Body of pancreas (tissue), 4 donors: ENCODE data around the gene PCK2. TPM values are rescaled to one million over a fixed set of nuclear protein-coding genes. Genes with fewer than 3 reads are reported as not detected.

Experiments
- ATAC-seq: fragments of 150-250 bp; one replicate; pipeline ENCODE4 v1.9.1; 2016
- DNase-seq, 4 donors: peaks; one replicate each; pipeline ENCODE4 v3.0.0-alpha.2; 2019
- H3K27ac ChIP-seq, 4 donors: fragments of 200-600 bp; sonication (generic); 1 replicate in 3 of 4; 2 replicates in 1 of 4; pipeline versions ENCODE4 v1.5.1 to v1.6.1; 2016 to 2019; ENCODE audit warnings: mild to moderate bottlenecking in 1 of 4, mixed read lengths in 1 of 4, moderate library complexity in 1 of 4
- H3K27me3 ChIP-seq, 2 donors: fragments of 200-600 bp; sonication (generic); one replicate each; pipeline ENCODE4 v1.6.0; 2016; ENCODE audit warnings: mild to moderate bottlenecking in 1 of 2
- H3K36me3 ChIP-seq, 2 donors: fragments of 200-600 bp; sonication (generic); replicated peaks in 1 of 2; 2 replicates each; pipeline ENCODE4 v1.5.1; 2016; ENCODE audit warnings: low read depth in 2 of 2; ENCODE audit not compliant: insufficient read depth in 1 of 2
- H3K4me1 ChIP-seq: fragments of 200-600 bp; sonication (generic); one replicate; pipeline ENCODE4 v1.6.0; 2016
- H3K4me3 ChIP-seq, 2 donors: fragments of 200-600 bp; sonication (generic); 1 replicate in 1 of 2; 2 replicates in 1 of 2; pipeline ENCODE4 v1.5.1; 2016 to 2019
- H3K9me3 ChIP-seq, 3 donors: fragments of 200-600 bp; sonication (generic); 1 replicate in 2 of 3; 2 replicates in 1 of 3; pipeline ENCODE4 v1.5.1; 2016
- CTCF ChIP-seq, 7 experiments: fragments of 450-650 bp in 4 of 7; fragments of 200-600 bp in 3 of 7; sonication (generic) in 3 of 7; IDR thresholded peaks; one replicate each; pipeline ENCODE4 v1.5.1; 2016 to 2019; ENCODE audit warnings: antibody characterized with exemption in 7 of 7
- POLR2A ChIP-seq, 3 donors: fragments of 450-650 bp; IDR thresholded peaks; one replicate each; pipeline ENCODE4 v1.6.1; 2016; ENCODE audit warnings: antibody characterized with exemption in 3 of 3, mild to moderate bottlenecking in 2 of 3
- WGBS, 2 donors: methylation state at CpG; one replicate each; pipeline ENCODE4 v1.1.5; 2017; 5-methylcytosine and 5-hydroxymethylcytosine counted together
- intact Hi-C: fragments of 100-400 bp; cut with DNase I; formaldehyde crosslinking; loops from one replicate; pipeline ENCODE4 v1.15.1; 2023
- total RNA-seq, 2 donors: library from RNA; depleted of rRNA; stranded (reverse); fragments of >200 nt; gene quantifications; one replicate each; pipeline ENCODE4 v1.1.0, GENCODE V29; 2016

PCK2 gene
- total RNA-seq, 2 donors from 2014 or later: 20.4 to 29.8 TPM

- WGBS, 2 donors: 61 to 71% methylated on average over 11 to 12 of the region's 12 CpGs
- Histone ChIP-seq H3K4me1 (peaks cover 26% of the 10 kb centered on the region), H3K4me3 (no peak overlapping the region), H3K27ac (no peak overlapping the region), H3K36me3 (no peaks in the 10 kb centered on the region), H3K27me3 (no peaks in the 10 kb centered on the region), H3K9me3 (no peaks in the 10 kb centered on the region)
- no peak for ATAC-seq
- intact Hi-C loops: no loop called here
- TF ChIP-seq CTCF (IDR thresholded peaks at IDR 0.05): no peak
- no peak for TF ChIP-seq POLR2A (IDR thresholded peaks at IDR 0.05)
- DNase-seq: no peak
Measured at GRCh38 chr14:24071836-24072430, 22.2 kb upstream of the PCK2 start.

GRCh38 chr14:24072436-24072835 lies 21.7 kb upstream of the PCK2 start:
- Histone ChIP-seq H3K9me3 (no peaks in the 10 kb centered on the region), H3K27me3 (no peaks in the 10 kb centered on the region), H3K4me3 (no peak overlapping the region), H3K4me1 (peaks cover 26% of the 10 kb centered on the region), H3K36me3 (no peaks in the 10 kb centered on the region), H3K27ac (no peak overlapping the region)
- DNase-seq (peak; percentile 46 to 66 (median 56)), ATAC-seq (peak; percentile 33)
- 30 to 50% methylated on average over 1 to 7 of the region's 7 CpGs for WGBS, 2 donors
- TF ChIP-seq POLR2A (IDR thresholded peaks at IDR 0.05) (no peak), CTCF (IDR thresholded peaks at IDR 0.05) (no peak)
- intact Hi-C loops: no loop called here

- H3K9me3 ChIP-seq: no peaks in the 10 kb centered on the region
- intact Hi-C loops: no loop called here
Measured at GRCh38 chr14:24072881-24073877, 20.9 kb upstream of the PCK2 start.

GRCh38 chr14:24074625-24075484 lies 19.3 kb upstream of the PCK2 start:
- intact Hi-C loops: no loop called here
- Histone ChIP-seq H3K27ac (peak overlapping the region in 2 of 4 donors; percentile 16 to 62), H3K27me3 (no peaks in the 10 kb centered on the region), H3K9me3 (no peaks in the 10 kb centered on the region), H3K4me1 (peaks cover 26% of the 10 kb centered on the region), H3K4me3 (no peak overlapping the region), H3K36me3 (no peaks in the 10 kb centered on the region)
- ATAC-seq (peak; percentile 53), DNase-seq (peak in 3 of 4 donors; percentile 37 to 69 (median 50))
- TF ChIP-seq CTCF (IDR thresholded peaks at IDR 0.05): no peak
- TF ChIP-seq POLR2A (IDR thresholded peaks at IDR 0.05): no peak
- WGBS, 2 donors: 40 to 49% methylated on average over 11 of the region's 11 CpGs

More at GRCh38 chr14:24072881-24073877, 20.9 kb upstream of the PCK2 start:
- H3K27ac ChIP-seq: no peak overlapping the region
- DNase-seq (no peak), ATAC-seq (no peak)
- WGBS, 2 donors: 78 to 85% methylated on average over 22 to 24 of the region's 26 CpGs
- no peak overlapping the region for H3K4me3 ChIP-seq
- no peaks in the 10 kb centered on the region for H3K27me3 ChIP-seq
- peaks cover 26% of the 10 kb centered on the region for H3K4me1 ChIP-seq
- no peaks in the 10 kb centered on the region for H3K36me3 ChIP-seq
- TF ChIP-seq POLR2A (IDR thresholded peaks at IDR 0.05) (no peak), CTCF (IDR thresholded peaks at IDR 0.05) (no peak)
